HL-60 (cell line): ENCODE results near the gene HDAC7.

ENCODE experiments used
- DNase-seq, 2 experiments: peaks; one replicate each; pipeline ENCODE4 v3.0.0-alpha.2; 2010 to 2020; ENCODE audit warnings: low read depth in 1 of 2, low spot score in 1 of 2
- H3K27ac ChIP-seq: fragments of 250-450 bp; sonication (Bioruptor Pico); replicated peaks from 2 replicates; pipeline ENCODE4 v1.5.1; 2020; ENCODE audit warnings: mild to moderate bottlenecking, moderate library complexity
- H3K27me3 ChIP-seq: fragments of 250-450 bp; sonication (Bioruptor Pico); 2 replicates; pipeline ENCODE4 v1.5.1; 2021; ENCODE audit warnings: mild to moderate bottlenecking, moderate library complexity; ENCODE audit not compliant: insufficient read depth, poor library complexity, severe bottlenecking
- H3K4me3 ChIP-seq: replicated peaks from 2 replicates; pipeline ENCODE4 v1.5.1; 2011; ENCODE audit warnings: mild to moderate bottlenecking, control low read depth, low read length; ENCODE audit not compliant: insufficient read depth
- GABPA ChIP-seq: IDR thresholded peaks from 2 replicates; pipeline ENCODE4 v1.6.1; 2012; ENCODE audit warnings: low read depth
- POLR2AphosphoS5 ChIP-seq: IDR thresholded peaks from 2 replicates; pipeline ENCODE4 v1.6.1; 2012; ENCODE audit warnings: low read depth
- REST ChIP-seq: IDR thresholded peaks from 2 replicates; pipeline ENCODE4 v1.6.1; 2012; ENCODE audit warnings: low read depth; ENCODE audit not compliant: insufficient replicate concordance
- SPI1 ChIP-seq: IDR thresholded peaks from 2 replicates; pipeline ENCODE4 v1.6.1; 2012; ENCODE audit warnings: low read depth, mild to moderate bottlenecking, borderline replicate concordance
- long read RNA-seq: library from polyadenylated mRNA; unstranded; transcript quantifications from one replicate; pipeline ENCODE4 v2.0.0, GENCODE V29; 2020
- TF ChIP-seq, protein P1 (sequence below): IDR thresholded peaks from one replicate; pipeline ENCODE4 v1.5.1; 2011; ENCODE audit warnings: low read length, control low read depth, inconsistent platforms; ENCODE audit not compliant: insufficient read depth

HDAC7 gene
- long read RNA-seq, full-length matches to known transcripts = 3 of 35 reads
- long read RNA-seq, partial matches to known transcripts = 21 of 35 reads
- long read RNA-seq, other reads (novel, unspliced or antisense) = 11 of 35 reads

DNA sequence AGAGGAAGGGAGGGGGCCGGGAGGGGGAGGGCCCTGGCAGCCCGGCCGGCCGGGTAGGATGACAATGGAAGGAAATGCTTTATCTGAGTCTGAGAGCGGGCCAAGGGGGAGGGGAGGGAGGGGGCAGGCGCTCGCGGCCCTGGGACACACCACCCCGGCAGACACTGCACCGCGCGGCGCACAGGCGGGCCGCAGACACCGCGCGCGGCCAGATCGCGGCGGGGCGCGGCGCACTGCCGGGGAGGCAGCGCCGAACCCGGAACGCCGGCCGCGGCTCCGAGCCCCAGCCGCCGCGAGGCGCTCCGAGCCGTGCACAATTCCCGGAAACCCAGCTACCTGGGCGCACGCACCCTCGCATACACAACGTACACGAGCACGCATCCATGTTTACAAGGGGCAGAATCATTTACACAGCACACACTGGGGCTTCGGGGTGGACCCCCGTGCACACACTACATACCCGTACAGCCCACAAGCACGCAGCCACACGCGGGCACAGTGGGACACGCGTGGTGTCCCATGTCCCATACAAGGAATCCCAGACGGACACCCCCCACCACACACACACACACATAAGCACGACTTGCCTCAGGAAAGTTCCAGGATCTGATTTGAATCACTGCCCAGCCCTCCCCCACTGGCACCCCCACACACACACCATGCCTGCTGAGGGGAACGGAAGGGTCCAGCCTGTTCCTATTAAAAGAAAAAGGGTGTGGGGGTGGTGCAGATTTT, at the start of gene HDAC7:
Gene HDAC7 (minus strand): TSS at position 8 of the 735 bp plus-strand sequence. CDS start 118 bp downstream, outside the sequence.
- TF ChIP-seq, protein P1, sequence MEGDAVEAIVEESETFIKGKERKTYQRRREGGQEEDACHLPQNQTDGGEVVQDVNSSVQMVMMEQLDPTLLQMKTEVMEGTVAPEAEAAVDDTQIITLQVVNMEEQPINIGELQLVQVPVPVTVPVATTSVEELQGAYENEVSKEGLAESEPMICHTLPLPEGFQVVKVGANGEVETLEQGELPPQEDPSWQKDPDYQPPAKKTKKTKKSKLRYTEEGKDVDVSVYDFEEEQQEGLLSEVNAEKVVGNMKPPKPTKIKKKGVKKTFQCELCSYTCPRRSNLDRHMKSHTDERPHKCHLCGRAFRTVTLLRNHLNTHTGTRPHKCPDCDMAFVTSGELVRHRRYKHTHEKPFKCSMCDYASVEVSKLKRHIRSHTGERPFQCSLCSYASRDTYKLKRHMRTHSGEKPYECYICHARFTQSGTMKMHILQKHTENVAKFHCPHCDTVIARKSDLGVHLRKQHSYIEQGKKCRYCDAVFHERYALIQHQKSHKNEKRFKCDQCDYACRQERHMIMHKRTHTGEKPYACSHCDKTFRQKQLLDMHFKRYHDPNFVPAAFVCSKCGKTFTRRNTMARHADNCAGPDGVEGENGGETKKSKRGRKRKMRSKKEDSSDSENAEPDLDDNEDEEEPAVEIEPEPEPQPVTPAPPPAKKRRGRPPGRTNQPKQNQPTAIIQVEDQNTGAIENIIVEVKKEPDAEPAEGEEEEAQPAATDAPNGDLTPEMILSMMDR = no peak
- TF ChIP-seq POLR2AphosphoS5 = peak; percentile 32; the same call in 1 of the 2 replicates
- H3K27ac ChIP-seq = peak within 1 kb of the TSS; percentile 47
- peak in 1 of 2 experiments; percentile 59 for DNase-seq

GRCh38 chr12:47868552-47869031, 48.9 kb upstream of the HDAC7 start:
- no peaks in the 10 kb centered on the region for H3K27me3 ChIP-seq
- TF ChIP-seq GABPA (no peak), POLR2AphosphoS5 (peak; percentile 52), REST (no peak), SPI1 (0 out of 2 replicates have a peak, but pooled peaks have one; percentile 3)
- TF ChIP-seq, protein P1 = no peak
- DNase-seq = peak; percentile 39 to 56
- no peak overlapping the region for H3K27ac ChIP-seq
- H3K4me3 ChIP-seq = no peak overlapping the region

More for the DNA sequence above, at the start of gene HDAC7:
- Histone ChIP-seq H3K4me3 (peak within 1 kb of the TSS; percentile 55), H3K27me3 (no peaks in the 10 kb centered on the region)

DNA sequence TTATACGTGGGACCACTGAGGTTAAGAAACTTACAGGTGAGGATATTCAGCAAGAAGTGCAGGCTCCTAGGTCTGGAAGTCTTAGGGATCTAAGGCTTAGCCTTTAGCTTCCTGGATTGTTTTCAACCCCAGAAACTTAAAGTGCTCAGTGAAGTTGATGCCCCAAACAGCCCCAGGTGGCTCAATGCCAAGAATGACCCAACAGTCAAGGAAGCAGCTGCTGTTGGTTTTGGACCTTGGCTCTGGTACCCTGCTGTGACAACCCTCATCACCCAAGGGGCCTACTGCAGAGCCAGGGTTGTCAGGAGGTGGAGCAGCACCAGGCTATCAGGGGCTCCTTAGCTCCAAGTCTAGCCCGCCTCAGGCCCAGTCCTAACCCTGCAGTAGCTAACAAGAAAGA, 48.3 kb upstream of the HDAC7 start:
- H3K27ac ChIP-seq = no peak overlapping the region
- no peak for TF ChIP-seq SPI1
- TF ChIP-seq POLR2AphosphoS5 = no peak
- no peak for TF ChIP-seq GABPA
- TF ChIP-seq REST = no peak
- TF ChIP-seq, protein P1 = no peak
- H3K27me3 ChIP-seq = no peaks in the 10 kb centered on the region
- no peak for DNase-seq
- no peak overlapping the region for H3K4me3 ChIP-seq
